GM12873 (cell line): ENCODE data around the gene MYMX.

Source experiments
- CTCF ChIP-seq: IDR thresholded peaks from 2 replicates; pipeline ENCODE4 v1.5.1; 2012; ENCODE audit warnings: low read depth, mild to moderate bottlenecking, moderate library complexity, low read length, control low read depth; ENCODE audit not compliant: insufficient read depth; ENCODE audit errors: missing control alignments

The MYMX gene

GRCh38 chr6:44257753-44258324 is 41.1 kb downstream of the MYMX start:
- no peak for TF ChIP-seq CTCF

GRCh38 chr6:44258325-44258863 is 41.7 kb downstream of the MYMX start:
- TF ChIP-seq CTCF: no peak

- no peak for TF ChIP-seq CTCF
Measured at GRCh38 chr6:44258921-44259320, 42.2 kb downstream of the MYMX start.

- TF ChIP-seq CTCF: no peak
Measured at GRCh38 chr6:44260011-44260410, 43.3 kb downstream of the MYMX start.

- no peak for TF ChIP-seq CTCF
Measured at GRCh38 chr6:44260451-44261297, 43.9 kb downstream of the MYMX start.

GRCh38 chr6:44261581-44261980 is 44.9 kb downstream of the MYMX start:
- no peak for TF ChIP-seq CTCF
